ENCODE data around the gene TMEM11. TPM values are rescaled to one million over a fixed set of nuclear protein-coding genes. Genes with fewer than 3 reads are reported as not detected.

TMEM11 gene
- total RNA-seq, 1 experiment from 2014 or later: 32.5 TPM

DNA sequence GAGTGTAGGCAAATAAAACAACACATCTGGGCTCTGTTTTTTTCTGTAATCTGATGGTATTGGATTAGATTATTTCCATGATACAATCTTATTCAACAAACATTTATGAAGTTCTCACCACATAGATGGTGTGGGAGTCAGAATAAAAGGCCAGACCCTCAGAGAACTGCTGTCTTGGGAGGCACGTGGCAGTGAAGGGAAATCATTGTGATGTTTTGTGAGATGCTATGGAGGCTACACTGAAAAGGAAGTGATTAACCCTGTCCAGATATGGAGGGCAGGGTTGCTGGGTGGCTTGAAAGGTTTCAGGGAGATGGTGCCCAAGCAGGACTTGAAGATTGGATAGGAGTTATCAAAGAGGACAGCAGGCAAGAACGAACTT lies 51.6 kb downstream of the TMEM11 start:
- no peak overlapping the region for H4K8ac ChIP-seq (replicated peaks; ENCODE audit: insufficient read length, low read depth, low read length)
- Mint-ChIP-seq H3K27me3 (ENCODE audit: low read depth) (no peaks in the 10 kb centered on the region), H3K27ac (peak overlapping the region in 1 of 3 experiments; percentile 50; a peak in 2 of 7 replicates), H3K4me3 (no peak overlapping the region), H3K36me3 (ENCODE audit: insufficient read depth in 1 of 3, low read depth in 3 of 3) (no peaks in the 10 kb centered on the region), H3K9me3 (no peaks in the 10 kb centered on the region), H3K4me1 (no peaks in the 10 kb centered on the region)
- no peak overlapping the region for H2BK5ac ChIP-seq (ENCODE audit: insufficient read length, low read length)
- H3K27me3 ChIP-seq (ENCODE audit: insufficient read depth, low read length): no peaks in the 10 kb centered on the region
- H2AK5ac ChIP-seq (ENCODE audit: insufficient read length, low read length): no peak overlapping the region
- H3K79me1 ChIP-seq (ENCODE audit: insufficient read depth, low read depth, low read length, poor library complexity, severe bottlenecking): no peaks in the 10 kb centered on the region
- H3K14ac ChIP-seq (ENCODE audit: insufficient read depth, low read length): no peak overlapping the region
- H4K5ac ChIP-seq (ENCODE audit: insufficient read length, low read depth, low read length): no peak overlapping the region
- H3K9me3 ChIP-seq (ENCODE audit: control insufficient read depth, low read depth, low read length): no peaks in the 10 kb centered on the region
- H3K27ac ChIP-seq (ENCODE audit: insufficient read length, low read depth, low read length): no peak overlapping the region
- no peak overlapping the region for H4K91ac ChIP-seq (ENCODE audit: insufficient read length, low read depth, low read length)
- no peaks in the 10 kb centered on the region for H3K4me1 ChIP-seq (ENCODE audit: insufficient read depth, low read length)
- no peaks in the 10 kb centered on the region for H3K23me2 ChIP-seq (ENCODE audit: insufficient read length, low read depth, low read length, poor library complexity, severe bottlenecking)
- DNase-seq: no peak
- H3K4me2 ChIP-seq (ENCODE audit: insufficient read depth, insufficient read length, low read length): no peak overlapping the region
- H2BK20ac ChIP-seq (ENCODE audit: low read depth, low read length, poor library complexity, severe bottlenecking): no peak overlapping the region
- H2BK15ac ChIP-seq (ENCODE audit: low read depth, low read length): no peak overlapping the region
- no peak overlapping the region for H3K9ac ChIP-seq (ENCODE audit: extremely low read depth, insufficient read length, low read length)
- no peak overlapping the region for H3K18ac ChIP-seq (ENCODE audit: insufficient read length, low read depth, low read length)
- H2AFZ ChIP-seq (ENCODE audit: low read length): no peak overlapping the region
- H2BK120ac ChIP-seq (ENCODE audit: low read depth, low read length, poor library complexity, severe bottlenecking): no peak overlapping the region
- no CpG with 5 or more reads among the region's 2 CpGs for WGBS (ENCODE audit: extremely low coverage, insufficient read length, low lambda C conversion rate)
- no peak overlapping the region for H3T11ph ChIP-seq (ENCODE audit: low read length)
- H3K56ac ChIP-seq (ENCODE audit: insufficient read length, low read depth, low read length): no peak overlapping the region
- H2BK12ac ChIP-seq (ENCODE audit: insufficient read length, low read depth, low read length): no peak overlapping the region
- TF ChIP-seq, protein P1, sequence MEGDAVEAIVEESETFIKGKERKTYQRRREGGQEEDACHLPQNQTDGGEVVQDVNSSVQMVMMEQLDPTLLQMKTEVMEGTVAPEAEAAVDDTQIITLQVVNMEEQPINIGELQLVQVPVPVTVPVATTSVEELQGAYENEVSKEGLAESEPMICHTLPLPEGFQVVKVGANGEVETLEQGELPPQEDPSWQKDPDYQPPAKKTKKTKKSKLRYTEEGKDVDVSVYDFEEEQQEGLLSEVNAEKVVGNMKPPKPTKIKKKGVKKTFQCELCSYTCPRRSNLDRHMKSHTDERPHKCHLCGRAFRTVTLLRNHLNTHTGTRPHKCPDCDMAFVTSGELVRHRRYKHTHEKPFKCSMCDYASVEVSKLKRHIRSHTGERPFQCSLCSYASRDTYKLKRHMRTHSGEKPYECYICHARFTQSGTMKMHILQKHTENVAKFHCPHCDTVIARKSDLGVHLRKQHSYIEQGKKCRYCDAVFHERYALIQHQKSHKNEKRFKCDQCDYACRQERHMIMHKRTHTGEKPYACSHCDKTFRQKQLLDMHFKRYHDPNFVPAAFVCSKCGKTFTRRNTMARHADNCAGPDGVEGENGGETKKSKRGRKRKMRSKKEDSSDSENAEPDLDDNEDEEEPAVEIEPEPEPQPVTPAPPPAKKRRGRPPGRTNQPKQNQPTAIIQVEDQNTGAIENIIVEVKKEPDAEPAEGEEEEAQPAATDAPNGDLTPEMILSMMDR (conservative IDR thresholded peaks at IDR 0.05): no peak
- H4K20me1 ChIP-seq (ENCODE audit: control insufficient read depth, insufficient read depth, insufficient read length): no peaks in the 10 kb centered on the region
- no peak overlapping the region for H3K4ac ChIP-seq (ENCODE audit: low read depth, low read length)
- H3K79me2 ChIP-seq (ENCODE audit: insufficient read depth, low read length): no peaks in the 10 kb centered on the region
- H3K23ac ChIP-seq (ENCODE audit: insufficient read length, low read depth, low read length): no peak overlapping the region
